ENCODE results near the gene OVCA2.

OVCA2 gene

DNA sequence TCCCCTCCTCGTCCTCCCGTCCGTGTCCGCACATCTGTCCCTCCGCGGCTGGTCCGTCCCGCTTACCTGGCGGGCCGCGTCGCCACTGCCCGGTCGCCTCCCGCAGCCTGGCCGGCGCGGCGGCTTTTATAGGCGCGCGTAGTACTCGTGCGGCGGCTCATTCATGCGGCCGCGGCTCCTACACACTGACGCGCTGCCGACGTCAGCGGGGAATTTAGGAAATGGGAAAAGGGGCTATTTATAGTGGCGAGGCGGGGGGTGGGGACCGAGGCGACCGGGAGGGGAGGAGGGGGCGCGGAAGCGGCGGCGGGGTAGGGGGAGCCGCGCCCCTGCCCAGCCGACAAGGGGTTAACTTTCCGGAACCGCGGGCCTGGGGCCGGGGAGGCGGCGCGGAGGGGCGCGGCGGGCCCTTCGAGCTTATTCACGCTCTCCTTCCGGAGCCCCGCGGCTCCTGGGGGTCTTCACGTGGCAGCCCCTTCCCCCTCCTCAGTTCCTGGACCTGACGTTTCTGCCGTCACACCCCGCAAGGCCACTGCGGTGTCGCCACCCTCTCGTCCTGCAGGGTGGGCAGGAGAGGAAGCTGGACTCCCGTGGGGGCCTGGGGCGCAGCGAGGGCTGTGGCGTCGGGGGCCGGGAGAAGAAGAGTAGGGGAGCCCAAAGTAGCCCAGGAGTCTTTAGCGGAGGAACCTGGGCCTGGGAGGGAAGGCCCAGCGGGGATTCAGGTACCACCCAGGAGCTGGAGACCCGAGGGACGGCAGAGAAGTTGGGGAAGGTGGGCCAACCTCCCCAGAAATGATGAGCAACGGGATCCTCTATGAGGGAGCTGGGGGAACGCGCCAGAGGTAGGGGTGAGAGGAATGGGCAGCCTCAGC lies 9.5 kb downstream of the OVCA2 start:
- TF ChIP-seq, protein P1, sequence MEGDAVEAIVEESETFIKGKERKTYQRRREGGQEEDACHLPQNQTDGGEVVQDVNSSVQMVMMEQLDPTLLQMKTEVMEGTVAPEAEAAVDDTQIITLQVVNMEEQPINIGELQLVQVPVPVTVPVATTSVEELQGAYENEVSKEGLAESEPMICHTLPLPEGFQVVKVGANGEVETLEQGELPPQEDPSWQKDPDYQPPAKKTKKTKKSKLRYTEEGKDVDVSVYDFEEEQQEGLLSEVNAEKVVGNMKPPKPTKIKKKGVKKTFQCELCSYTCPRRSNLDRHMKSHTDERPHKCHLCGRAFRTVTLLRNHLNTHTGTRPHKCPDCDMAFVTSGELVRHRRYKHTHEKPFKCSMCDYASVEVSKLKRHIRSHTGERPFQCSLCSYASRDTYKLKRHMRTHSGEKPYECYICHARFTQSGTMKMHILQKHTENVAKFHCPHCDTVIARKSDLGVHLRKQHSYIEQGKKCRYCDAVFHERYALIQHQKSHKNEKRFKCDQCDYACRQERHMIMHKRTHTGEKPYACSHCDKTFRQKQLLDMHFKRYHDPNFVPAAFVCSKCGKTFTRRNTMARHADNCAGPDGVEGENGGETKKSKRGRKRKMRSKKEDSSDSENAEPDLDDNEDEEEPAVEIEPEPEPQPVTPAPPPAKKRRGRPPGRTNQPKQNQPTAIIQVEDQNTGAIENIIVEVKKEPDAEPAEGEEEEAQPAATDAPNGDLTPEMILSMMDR (IDR thresholded peaks at IDR 0.05) = no peak

DNA sequence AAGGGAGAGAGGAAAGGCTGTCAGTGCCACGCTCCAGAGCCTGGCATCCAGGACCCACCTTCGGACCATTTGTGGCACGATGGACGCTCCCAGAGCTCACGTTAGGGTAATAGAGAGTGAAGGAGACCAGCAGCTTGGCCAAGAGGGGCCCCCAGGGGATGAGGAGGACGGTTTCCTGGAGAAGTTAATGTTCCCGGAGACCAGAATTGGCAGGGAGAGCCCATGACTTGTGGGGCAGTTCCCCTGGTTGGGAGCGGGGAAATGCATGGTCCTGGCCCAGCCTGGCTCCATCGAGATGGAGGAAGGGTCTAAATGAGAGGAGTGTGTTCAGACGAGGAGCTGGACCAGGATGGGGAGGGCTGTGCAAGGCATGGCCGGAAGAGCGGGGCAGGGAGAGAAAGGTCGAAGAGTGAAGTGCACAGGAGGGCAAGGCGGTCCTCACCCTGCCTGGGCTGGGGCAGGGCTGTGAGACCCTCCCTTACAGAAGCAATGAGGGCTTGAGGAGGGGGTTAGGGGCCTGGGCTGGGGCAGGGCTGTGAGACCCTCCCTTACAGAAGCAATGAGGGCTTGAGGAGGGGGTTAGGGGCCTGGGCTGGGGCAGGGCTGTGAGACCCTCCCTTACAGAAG lies 10.2 kb downstream of the OVCA2 start:
- TF ChIP-seq, protein P1 (IDR thresholded peaks at IDR 0.05) = no peak

DNA sequence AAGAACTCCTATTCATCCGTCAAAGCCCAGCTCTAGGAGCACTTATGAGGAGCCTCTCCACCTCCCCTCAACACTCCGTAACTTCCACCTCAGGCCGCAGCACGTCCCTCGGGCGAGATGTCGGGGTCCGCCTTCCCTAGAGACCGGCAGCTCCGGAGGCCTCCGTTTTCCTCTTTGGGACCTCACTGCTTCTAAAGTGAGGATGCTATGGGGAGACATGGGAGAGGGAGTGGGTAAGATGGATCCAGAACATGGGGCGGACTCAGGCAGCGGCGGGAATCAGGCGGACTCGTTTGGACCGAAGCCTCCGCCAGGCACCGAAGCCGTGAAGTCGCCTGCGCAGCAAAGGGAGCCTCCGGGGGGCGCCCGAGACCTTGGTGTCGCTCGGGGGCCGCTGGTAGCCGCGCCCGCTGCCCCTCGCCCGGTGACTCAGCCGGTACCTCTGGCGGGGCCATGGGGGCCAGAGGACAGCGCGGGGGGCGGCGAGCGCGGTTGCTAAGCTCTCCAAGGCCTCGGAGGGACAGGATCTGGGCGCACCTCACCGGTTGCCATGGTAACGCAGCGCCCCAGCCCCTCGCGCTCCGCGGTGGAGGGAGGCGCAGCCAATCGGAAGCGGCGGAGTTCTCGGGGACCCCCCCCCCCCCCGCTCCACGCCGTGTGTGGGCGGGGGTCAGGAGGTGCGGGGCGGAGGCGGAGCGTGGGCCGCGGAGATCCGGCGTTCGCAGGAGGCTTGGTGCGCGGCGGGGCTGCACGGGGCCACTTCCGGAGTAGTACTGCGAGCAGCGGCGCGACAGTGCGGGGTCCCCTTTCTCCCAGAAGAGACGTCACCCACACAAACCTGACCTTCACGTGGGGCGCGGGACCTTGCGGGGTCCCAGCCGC lies 11.8 kb downstream of the OVCA2 start:
- TF ChIP-seq, protein P1 (IDR thresholded peaks at IDR 0.05) = peak; percentile 57

DNA sequence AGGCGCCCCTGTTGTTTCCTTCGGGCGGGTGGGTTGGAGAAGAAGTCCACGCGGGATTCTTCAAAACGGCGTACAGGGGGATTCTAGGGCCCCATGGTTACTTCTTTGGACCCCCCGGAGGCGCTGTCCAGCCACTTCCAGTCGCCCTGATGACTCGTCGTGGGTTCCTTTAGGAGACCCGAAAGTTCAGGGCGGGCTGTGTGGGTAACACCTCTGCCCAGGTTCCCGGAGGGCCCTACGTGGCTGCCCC lies 12.4 kb downstream of the OVCA2 start:
- TF ChIP-seq, protein P1 (IDR thresholded peaks at IDR 0.05) = no peak

DNA sequence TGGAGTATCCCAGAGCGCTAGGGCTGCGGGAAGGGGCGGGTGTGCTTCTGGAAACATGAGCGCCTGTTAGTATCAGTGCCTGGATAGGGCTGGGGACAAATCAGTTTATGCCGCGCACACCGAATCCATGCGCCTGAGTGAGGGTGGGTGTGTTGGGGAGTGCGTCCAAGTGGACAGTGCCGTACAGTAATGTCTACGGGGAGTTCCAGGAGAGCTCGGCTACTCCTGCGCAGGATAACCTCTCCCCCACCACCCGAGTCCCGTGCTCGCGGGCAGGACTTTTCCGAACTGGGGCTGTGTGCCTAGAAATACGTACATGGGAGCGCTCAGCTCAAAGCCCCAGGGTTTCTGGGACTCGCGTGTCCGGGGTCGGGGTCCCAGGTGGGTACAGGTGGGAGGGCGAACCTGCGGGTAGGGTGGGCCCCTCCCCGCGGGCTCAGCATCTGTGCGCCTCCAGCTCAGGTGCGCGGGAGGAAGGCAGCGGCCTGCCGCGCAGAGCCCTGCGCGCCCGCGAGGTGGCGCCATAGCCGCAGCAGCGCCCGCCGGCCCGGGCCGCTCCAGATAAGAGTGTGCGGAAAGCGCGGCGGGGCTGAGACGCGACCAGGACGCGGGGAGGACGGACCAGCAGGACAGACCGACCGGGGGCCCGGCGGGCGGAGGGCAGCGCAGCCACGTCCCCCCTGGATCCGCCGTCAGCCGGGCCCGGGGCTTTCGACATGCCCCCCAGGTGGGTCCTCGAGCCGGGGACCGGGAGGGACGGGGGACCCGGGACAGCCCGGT lies 12.9 kb downstream of the OVCA2 start, which contains the start of gene HIC1:
Gene HIC1 (plus strand): TSS at position 592 of the 780 bp plus-strand sequence. CDS start 1,588 bp downstream, outside the sequence.
- TF ChIP-seq, protein P1 (IDR thresholded peaks at IDR 0.05) = peak; percentile 87

DNA sequence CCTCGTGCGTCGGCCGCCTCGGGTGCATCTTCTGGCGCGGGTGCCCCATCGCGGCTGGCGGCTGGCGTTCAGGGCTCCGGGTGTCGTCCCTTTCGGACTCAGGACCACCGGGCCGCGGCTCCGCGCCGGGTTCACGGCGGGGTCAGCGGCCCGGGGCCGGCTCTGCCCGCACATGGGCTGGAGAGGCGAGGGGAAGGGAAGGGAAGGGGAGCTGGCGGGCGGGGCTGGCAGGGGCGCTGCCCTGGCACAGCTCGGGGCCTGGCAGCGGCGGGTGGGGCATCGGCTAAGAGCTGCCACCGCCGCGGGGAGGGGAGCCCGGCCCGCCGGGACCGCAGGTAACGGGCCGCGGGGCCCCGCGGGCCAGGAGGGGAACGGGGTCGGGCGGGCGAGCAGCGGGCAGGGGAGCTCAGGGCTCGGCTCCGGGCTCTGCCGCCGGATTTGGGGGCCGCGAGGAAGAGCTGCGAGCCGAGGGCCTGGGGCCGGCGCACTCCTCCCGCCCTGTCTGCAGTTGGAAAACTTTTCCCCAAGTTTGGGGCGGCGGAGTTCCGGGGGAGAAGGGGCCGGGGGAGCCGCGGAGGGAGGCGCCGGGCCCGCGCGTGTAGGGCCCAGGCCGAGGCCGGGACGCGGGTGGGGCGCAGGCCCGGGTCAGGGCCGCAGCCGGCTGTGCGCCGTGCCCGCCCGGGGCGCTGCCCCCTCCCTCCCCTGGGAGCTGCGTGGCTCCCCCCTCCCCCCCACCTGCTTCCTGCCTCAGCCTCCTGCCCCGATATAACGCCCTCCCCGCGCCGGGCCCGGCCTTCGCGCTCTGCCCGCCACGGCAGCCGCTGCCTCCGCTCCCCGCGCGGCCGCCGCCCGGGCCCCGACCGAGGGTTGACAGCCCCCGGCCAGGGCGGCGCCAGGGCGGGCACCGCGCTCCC lies 13.7 kb downstream of the OVCA2 start:
- TF ChIP-seq, protein P1 (IDR thresholded peaks at IDR 0.05) = no peak

All from LNCAP (cell line).